NCI-H146 treated with DMSO at 0.1 percent for 48 hours (cell line): ENCODE results near the gene PEX16.
A peak's percentile ranks its signal among the peaks of the same experiment; 100 is the strongest.

Experiments
- DNase-seq: peaks from one replicate; lab custom pipeline; 2025; ENCODE audit not compliant: unreplicated experiment; lab: John Stamatoyannopoulos, UW

Gene PEX16

DNA sequence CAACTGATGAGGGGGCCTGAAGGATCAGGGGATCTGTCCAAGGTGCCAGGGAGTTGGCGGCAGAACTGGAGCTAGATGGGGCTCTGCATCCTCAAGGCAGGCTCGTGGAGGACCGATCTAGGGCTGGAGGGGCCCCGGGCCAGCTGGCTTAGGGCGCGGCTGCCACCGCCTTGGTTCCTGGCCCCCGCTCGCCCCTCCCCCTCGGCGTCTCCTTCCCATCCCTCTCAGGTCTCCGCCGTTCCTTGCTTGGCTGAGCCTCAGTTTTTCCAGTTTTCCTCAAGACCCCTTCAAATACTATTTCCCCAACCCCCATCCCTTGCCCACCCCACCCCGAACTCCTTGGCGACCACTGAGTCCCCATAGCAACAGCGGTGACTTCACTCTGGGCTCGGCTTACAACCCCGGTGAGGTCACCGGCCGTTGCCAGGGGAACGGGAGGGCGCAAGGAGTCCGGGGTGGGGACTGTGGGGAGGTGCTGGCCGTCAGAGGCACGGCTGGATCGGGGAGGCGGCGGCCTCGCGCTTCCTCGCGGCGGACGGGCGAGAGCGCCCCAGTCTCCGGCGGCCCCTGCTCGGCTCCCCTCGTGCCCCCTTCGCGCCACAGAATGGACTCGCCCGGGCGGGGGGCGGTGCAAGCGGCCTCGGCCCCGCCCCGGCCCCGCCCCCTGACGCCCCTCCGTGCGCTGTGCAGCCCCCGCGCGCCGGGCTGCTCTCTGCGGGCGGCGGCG lies 18.1 kb downstream of the PEX16 start:
- peak; percentile 79 for DNase-seq

GRCh38 chr11:45899086-45899447 lies 18.6 kb downstream of the PEX16 start:
- no peak for DNase-seq

GRCh38 chr11:45897556-45897955 lies 20.1 kb downstream of the PEX16 start:
- no peak for DNase-seq

- peak; percentile 89 for DNase-seq
These were observed 21.2 kb downstream of the PEX16 start for GRCh38 chr11:45896422-45896984.

GRCh38 chr11:45895553-45896259 lies 22.0 kb downstream of the PEX16 start:
- DNase-seq, result no peak

- no peak for DNase-seq
These were observed 23.0 kb downstream of the PEX16 start for GRCh38 chr11:45894555-45895247.

- DNase-seq, result no peak
These were observed 24.8 kb downstream of the PEX16 start for GRCh38 chr11:45892856-45893255.

- no peak for DNase-seq
These were observed 26.7 kb downstream of the PEX16 start for GRCh38 chr11:45890886-45891550.

DNA sequence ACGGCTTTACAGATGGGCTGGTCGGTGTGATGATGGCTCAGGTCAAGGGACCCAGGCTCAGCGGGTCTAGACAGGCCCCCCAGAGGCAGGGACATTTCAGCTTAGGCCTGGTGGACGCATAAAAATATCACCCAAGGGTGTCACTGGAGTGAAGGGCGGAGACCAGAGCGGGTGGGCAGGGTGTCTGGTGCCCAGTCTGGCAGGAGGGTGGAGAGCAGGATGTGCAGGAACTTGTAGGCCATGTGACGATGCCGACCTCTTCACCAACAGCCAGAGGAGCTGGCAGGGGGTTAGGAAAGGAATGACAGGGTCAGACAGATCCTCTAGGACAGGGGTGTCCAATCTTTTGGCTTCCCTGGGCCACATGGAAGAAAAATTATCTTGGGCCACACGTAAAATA lies 27.7 kb downstream of the PEX16 start:
- no peak for DNase-seq

GRCh38 chr11:45889555-45889954 lies 28.1 kb downstream of the PEX16 start:
- no peak for DNase-seq

GRCh38 chr11:45887587-45887986 lies 30.1 kb downstream of the PEX16 start:
- no peak for DNase-seq

- no peak for DNase-seq
These were observed 30.7 kb downstream of the PEX16 start for GRCh38 chr11:45886816-45887520.

GRCh38 chr11:45885921-45886721 lies 31.6 kb downstream of the PEX16 start:
- DNase-seq, result peak; percentile 13

DNA sequence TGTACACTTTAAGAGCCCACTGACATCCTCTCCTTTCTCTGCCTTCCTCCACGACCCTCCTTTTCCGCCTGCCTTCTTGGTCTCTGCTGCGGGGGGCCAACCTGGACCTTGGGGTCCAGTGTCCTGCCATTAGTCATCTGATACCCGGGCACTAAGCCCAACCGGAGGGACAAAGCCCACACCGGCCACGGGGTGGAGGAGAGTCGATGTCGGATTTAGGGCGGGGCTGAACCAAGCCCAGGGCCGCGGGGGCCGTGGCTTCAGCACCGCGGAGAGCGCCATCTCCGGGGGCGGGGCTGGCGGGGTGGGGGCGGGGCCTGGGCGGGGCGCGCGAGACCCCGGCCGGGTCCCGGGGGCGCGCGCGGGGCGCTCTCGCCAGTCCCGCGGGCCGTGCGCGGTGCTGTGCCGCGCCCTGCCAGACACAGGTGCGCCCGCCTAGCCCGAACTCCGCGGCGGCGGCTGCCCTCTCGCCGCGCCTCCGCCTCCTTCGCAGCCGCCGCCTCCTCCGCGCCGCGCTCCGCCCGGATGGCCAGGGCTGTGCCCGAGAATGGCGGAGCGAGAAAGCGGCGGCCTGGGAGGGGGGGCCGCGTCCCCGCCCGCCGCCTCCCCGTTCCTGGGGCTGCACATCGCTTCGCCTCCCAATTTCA lies 32.3 kb downstream of the PEX16 start, which contains the start of gene MAPK8IP1:
Gene MAPK8IP1, plus strand, starts transcription at position 378 of the 647 bp plus-strand sequence. Its CDS starts 170 bp downstream, at position 548.
- DNase-seq, result peak; percentile 64

DNA sequence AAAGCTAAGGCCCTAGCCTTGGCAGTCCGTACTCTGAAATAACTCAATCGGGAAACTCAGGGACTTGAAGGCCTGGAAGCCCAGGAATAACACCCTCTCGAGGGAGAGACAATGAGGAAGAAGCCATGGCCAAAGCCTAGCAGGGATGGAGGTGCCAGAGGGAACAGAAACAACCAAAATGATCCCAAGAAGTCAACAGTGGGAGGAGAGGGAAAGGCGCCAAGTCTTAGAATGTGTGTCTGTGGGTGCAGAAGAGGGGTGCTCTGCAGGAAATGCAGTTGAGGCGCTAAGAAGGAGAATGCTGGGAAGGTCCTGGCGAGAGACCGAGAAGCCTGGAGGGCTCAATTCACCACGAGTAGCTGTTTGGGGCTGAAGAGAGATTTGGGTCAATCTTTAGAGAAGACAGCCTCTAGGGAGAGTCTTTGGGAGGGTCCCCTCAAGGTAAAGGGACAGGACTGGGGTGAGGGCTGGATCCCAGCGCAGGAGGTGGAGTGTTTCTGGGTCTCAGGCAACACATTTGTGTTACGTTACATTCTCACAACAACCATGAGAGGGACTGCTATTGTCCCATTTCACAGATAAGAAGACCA lies 33.0 kb downstream of the PEX16 start:
- no peak for DNase-seq

DNA sequence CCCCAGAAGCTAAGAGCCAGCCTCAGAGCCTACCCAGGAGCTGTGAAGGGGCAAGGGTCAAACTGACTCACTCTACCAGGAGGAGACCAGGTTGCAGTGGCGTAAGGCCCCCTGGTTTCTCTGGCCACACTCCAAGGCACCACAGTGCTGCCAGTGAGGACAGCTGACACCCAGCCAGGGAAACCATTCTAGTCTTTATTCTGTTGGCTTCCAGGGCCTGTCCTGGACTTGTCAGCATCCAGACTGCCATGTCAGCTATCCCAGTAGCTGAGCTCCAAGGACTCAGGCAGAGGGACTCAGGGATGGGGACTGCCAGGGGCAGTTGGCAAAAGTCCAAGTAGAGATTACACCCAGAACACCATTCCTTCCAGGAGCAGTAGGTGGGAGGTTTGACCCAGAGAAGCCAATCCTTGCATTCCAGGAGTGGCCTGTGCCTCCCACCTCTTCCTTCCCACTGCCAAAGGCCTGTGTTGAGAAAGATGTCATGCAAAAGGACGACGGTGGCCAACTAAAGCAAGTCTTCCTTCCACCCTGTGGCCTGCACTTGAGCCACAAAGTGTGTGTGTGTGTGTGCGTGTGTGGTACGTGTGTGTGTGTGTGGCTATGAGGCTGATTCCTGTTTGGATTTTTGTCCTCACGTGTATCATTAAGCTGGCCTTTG lies 35.8 kb downstream of the PEX16 start:
- DNase-seq, result no peak

DNA sequence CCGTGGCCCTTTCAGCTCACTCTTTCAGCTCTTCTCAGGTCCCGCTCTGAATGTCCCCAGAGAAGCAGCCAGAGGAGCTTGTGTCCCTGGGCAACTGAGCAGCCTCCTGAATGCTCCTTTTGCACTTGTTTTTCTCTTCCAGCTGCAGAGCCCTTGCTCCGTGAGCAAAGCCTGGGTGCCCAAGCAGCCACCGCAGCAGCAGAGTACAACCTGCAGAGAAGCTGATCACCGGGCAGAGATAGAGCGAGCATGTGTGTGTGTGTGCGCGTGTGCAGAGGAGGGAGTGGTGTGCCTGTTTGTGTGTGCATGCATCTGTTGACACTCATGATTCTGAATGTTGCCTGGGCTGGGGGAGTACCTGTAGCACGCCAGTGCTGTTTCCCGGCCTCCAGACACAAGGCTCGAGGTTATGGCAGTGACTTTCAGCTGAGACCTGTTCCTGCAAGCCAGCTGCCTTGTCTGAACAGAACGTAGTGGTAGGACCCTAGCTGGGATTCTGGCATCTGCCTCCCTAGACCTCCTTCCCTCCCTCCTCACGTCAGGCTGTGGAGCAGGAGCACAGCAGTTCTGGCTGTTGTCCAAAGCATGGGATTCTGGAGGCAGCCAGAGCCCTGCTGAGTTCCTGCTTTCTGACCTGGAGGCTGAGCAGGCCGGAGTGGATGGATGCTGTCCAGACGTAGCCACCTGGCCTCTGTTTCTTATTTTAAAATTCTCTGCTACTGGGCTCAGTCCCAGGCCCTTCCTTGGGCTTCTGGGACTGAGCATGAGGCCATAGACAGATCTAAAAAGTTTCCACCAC lies 36.7 kb downstream of the PEX16 start:
- DNase-seq, result no peak
